DMS79 (cell line): ENCODE results near the gene TMEM164.
A peak's percentile ranks its signal among the peaks of the same experiment; 100 is the strongest.

Experiments used
- DNase-seq: peaks from one replicate; lab custom pipeline; 2025; lab: John Stamatoyannopoulos, UW

Gene TMEM164

GRCh38 chrX:110168585-110168984 is 165.7 kb downstream of the TMEM164 start:
- no peak for DNase-seq

- DNase-seq, result no peak
Observed at GRCh38 chrX:110170029-110170428, 167.1 kb downstream of the TMEM164 start.

DNA sequence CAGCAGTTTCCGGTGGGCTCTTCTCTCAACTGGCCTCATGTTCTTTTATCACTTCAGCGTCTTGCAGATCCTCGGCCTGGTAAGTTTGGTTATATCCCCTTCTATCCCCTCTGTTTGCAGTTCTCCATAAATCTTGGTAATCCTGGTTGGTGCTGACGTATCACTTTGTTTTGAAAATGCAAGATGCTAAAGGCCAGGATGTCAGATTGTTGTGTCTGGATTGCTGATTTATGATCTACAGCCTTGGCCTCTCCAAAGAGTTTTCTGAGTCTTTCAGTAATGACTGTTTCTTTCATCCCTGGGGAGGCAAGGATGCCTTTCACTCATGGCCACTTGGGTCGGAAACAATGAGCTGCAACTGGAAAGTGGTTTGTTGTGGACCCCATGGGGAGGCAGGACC is 168.5 kb downstream of the TMEM164 start:
- DNase-seq, result no peak

GRCh38 chrX:110172215-110172614 is 169.3 kb downstream of the TMEM164 start:
- DNase-seq, result no peak

DNA sequence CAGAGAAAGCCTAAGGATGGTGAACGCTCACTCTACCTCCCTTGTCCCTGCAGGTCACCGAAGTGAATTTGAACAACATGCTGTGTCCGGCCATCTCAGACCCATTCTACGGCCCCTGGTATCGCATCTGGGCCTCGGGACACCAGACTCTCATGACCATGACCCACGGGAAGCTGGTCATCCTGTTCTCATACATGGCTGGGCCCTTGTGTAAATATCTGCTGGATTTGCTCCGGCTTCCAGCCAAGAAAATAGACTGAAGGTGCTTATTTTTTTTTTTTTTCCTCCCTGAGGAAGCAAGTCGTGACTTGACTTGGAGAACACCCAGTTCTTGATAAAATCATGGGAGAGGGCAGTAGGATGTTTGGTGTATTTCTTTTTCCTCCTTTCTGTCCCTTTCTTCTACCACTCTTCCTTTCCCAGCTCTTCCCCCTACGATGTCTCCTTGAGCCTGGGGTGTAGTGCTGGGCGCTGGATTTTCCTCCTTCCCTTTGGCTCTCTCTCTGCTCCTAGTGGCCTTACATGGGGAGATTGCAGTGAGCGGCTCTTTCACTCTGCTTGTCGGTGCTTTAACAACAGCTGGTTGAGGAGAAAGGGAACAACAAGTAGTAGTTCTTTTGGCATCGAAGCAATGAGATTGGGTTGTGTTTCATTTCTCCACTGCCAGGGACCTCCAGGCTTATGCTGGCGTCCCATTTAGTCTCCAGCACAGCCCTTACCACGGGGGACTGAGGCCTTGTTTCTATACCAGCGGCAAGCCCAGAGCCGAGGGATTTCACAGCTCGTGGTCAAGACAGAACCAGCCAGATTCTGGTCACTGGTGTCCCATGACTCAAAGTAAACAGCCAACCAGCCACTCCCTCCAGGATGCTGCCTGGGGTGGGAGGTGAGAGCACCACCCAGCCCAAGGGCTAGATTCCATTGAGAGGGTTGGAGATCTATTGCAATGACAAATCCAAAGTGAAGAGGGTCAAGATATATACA is 170.6 kb downstream of the TMEM164 start:
- DNase-seq, result no peak

GRCh38 chrX:110175146-110175545 is 172.2 kb downstream of the TMEM164 start:
- DNase-seq, result no peak

DNA sequence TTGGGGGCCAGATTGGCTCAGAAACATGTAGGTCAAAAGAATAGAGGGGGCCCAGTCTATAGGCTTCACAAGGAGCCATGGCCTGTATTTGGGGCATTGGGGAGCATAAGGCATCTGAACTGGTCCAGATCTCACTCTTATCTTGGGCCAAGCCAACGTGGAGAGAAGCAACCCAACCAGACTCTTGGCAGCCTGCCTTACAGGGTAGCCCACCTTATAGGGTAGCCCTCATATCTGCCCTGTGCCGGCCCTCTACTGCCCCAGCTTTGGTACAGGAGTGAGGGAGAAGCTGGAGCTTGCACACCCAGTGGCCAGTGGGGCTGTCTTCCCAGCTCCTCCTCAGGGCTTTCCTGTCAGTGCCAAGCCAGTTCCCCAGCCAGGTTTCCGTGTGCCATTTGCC is 172.8 kb downstream of the TMEM164 start:
- no peak for DNase-seq

DNA sequence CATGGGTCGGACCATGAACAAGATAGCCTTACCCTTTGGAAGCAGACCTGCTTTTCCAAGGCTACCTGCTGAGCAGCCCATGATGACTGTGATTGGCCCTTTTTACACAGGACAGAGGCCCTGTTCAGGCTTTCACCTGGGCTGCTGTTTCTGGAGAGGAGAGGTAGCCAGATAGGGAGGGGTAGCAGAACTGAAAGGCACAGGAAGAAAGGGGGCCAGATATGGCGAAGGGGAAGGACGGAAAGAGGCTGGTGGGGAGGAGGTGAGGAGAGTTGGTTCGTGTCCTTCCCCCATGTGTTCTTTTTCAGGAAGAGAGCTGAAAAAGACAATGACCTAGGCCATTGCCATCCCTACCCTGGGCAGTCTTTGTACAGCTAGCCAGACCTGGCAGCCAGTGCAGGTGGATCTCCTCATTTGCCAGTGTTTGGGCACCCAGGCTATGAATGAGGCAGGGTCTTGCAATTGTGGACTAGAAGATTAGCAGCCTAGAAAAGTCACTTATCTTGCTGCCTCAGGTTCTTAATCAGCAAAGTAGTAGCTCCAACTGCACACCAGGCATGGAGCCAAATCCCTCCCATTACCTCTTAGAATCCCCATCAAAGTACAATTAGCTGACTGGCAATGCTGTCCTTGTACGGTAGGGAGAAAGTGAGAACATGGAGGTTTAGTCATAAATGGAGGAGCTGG is 175.4 kb downstream of the TMEM164 start:
- DNase-seq, result peak; percentile 24

GRCh38 chrX:110180176-110180927 is 177.4 kb downstream of the TMEM164 start:
- no peak for DNase-seq

DNA sequence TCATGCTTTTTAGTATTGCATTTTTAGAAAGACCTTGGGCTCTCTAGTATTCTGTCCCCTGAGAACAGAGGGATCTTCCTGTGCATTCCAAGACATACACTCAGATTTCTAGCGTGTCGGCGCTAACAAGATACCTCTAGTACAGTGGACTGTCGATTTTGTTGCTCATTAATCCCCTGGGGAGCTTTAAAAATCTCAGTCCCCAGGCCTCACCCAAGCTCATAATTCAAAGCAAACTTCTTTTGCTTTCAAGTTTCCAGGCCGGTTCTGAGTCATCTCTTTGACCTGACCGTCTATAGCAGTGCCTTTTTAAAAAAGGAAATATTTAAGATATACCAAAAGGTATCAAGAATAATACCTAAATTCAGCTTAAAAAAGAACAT is 178.0 kb downstream of the TMEM164 start:
- DNase-seq, result no peak

DNA sequence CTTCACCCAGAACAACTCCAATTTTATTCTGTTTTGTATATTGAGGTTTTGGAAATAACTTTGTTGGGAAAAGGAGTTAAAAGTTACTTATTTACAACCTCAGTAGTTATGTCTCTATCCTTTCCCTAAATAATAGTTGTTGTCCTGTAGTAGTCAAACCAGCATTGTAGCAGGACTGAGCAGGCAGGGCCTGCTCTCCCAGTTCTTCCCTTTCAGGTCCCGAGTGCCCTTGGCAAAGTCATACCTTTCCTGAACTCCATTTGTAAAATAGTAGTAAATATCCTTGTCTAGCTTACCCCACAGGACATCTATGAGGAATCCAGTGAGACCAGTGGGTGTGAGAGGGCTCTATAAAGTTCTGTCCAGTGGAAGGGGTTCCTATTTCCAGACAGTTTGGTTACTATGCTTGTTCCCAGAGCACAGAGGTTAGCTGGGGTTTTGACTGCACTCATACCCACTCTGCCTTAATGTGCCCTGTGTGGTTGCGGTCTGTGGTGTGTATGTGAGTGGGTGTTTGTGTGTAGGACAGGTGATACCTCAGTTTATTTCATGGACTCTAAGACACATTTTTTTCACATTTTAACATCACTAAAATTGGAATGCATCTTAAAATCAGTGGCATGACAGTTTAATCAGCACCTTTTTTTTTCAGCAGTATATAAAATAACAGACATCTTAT is 178.7 kb downstream of the TMEM164 start:
- DNase-seq, result no peak

DNA sequence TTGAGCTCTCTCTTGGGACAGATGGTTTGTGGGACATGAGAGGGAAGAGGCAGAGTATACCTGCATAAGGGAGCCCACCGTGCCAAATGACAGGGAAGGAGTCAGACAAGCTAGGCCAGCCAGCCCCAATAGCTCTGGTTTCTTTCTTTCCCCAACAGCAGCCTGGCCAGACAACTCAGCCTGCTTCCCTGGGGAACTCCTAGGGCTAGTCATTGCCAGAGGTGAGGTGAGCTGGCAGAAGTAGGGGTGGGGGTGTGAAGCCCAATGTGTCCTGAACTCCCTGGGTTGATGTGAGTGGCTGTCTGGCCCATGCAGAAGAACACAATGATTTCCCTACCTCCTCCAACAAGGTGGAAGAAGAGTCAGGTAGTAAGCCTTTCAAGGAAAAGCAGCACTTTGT is 179.4 kb downstream of the TMEM164 start:
- DNase-seq, result no peak

- no peak for DNase-seq
Observed at GRCh38 chrX:110182865-110183264, 180.0 kb downstream of the TMEM164 start.

DNA sequence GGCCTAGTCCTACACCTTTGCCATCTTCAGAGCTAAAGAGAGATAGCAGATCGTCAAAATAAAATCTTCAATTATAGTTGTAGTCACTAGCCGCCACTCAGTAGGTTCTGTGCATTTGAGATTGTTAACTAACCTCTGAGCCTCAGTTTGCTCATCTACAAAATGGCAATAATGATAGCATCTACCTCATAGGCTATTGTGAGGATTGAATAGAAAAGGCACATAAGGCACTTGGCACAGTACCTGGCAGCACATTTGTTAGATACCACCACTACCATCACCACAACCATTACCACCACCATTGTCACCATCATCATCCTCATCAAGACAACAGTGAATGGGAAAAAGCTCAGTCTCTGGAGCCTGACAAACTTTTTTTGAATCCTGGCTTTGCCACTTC is 180.4 kb downstream of the TMEM164 start:
- no peak for DNase-seq

DNA sequence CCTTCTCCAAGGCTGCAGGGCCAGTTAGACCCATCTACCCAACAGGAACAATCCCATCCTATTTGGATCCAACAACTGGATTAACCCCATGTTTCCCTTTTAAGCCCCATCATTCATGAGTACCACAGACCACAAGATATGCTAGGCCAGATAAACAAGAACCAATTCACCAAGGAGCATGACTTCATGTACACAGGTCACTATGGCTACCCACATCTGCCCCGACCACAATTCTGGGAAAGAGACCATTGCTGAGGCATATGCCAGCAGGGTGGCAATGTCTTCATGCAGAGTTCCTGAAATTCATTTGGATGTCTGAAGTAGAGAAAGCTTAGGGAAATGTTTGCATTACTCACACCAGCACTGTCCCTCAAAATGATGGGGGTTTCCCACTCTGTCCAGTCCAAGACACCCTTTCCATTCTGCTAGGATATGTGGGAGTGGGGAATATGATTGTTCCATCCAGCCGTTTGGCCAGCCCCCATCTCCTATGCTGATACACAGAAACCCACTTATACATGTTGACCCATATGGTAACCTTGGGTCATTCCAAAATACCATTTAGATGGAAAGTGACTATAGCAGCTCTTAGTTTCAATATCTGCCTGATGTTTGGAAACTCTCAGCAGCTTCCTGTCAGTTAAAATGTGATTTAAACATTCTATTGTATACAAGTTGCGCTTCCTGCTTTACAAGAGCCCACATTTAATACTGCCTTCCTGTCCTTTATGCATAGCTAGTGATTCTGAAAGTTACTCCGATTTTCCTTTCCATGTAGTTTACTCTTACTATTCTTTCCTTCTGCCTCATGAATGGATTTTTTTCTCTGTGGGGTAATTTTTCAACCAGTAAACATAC is 186.0 kb downstream of the TMEM164 start:
- no peak for DNase-seq

DNA sequence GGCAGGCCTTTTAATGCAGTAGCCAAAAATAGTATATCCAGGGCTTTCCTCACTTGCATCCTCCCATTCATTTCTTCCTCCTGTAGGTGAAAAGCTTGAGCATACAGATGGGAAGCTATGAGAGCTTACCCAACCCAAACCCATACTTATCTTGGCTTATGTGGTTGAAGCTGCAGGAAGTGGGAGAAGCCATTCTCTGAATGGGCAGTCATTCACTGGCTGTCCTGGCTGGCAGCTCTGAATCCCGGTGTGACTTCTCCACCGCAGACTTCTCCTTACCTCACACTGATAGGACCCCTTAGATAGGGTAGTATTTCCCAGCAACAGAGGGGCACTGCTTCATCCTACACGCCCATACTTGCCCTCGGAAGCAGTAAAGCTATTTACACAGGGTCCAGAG is 189.6 kb downstream of the TMEM164 start:
- DNase-seq, result no peak

DNA sequence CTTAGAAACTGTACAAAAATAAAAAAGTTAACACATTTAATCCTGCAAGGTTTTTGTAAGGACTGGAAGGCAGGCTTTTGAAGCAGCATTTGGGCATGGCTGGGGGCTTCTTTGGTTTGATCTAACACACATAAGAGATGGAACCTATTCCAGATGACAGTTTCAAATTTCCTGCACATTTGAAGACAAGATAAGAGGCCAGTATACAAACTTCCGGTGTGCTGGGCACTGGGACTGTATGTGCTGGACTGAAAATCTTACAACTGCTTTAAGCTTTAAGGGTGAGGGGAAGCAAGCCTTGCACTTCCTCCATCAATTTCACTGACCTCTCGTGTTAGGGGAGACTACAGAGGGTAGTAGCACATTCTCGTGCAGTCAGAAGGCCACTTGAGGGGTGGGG is 192.1 kb downstream of the TMEM164 start:
- no peak for DNase-seq

GRCh38 chrX:110201799-110202198 is 198.9 kb downstream of the TMEM164 start:
- DNase-seq, result no peak

- no peak for DNase-seq
Observed at GRCh38 chrX:110204986-110205385, 202.1 kb downstream of the TMEM164 start.

- DNase-seq, result no peak
Observed at GRCh38 chrX:110208092-110208491, 205.2 kb downstream of the TMEM164 start.
